ENCODE measurements around the gene NUDT19. TPM values are rescaled to one million over a fixed set of nuclear protein-coding genes. Genes with fewer than 3 reads are reported as not detected.
"Not testable (repeated sequence)": the region's sequence is repeated elsewhere in the genome, so short reads cannot be mapped to it uniquely, and the experiment has no call there.

NUDT19 gene
- total RNA-seq, 1 donor from 2014 or later: 6.3 TPM

- H3K36me3 ChIP-seq (ENCODE audit: control insufficient read depth in 3 of 3, insufficient read depth in 3 of 3, low read length in 3 of 3): peaks cover 4 to 7% (median 5%) of the 10 kb centered on the region in 3 donors
- no peak within 1 kb of the TSS for H3K9ac ChIP-seq (ENCODE audit: low read depth in 1 of 3, low read length in 3 of 3)
- H3K27me3 ChIP-seq (ENCODE audit: control insufficient read depth in 3 of 3, insufficient read depth in 3 of 3, low read length in 3 of 3): no peaks in the 10 kb centered on the region
- H3K4me1 ChIP-seq (ENCODE audit: control insufficient read depth in 3 of 3, insufficient read depth in 3 of 3, low read length in 3 of 3): no peaks in the 10 kb centered on the region
- no peak within 1 kb of the TSS for H3K4me3 ChIP-seq (ENCODE audit: low read length in 3 of 3)
- no peak within 1 kb of the TSS for H3K27ac ChIP-seq (ENCODE audit: low read depth, low read length)
- H3K9me3 ChIP-seq (ENCODE audit: control insufficient read depth in 3 of 3, low read length in 3 of 3): no peaks in the 10 kb centered on the region
Measured at GRCh38 chr19:32719611-32720059, 28.0 kb downstream of the NUDT19 start, which contains the start of gene TDRD12. TSS of gene TDRD12 (plus strand) at chr19:32719767. CDS start at chr19:32720073, 306 bp downstream.

GRCh38 chr19:32720216-32720935 is 28.8 kb downstream of the NUDT19 start:
- peaks cover 0 to under 1% (median 0%) of the 10 kb centered on the region in 3 donors for H3K36me3 ChIP-seq (ENCODE audit: control insufficient read depth in 3 of 3, insufficient read depth in 3 of 3, low read length in 3 of 3)
- H3K27me3 ChIP-seq (ENCODE audit: control insufficient read depth in 3 of 3, insufficient read depth in 3 of 3, low read length in 3 of 3): no peaks in the 10 kb centered on the region
- H3K9me3 ChIP-seq (ENCODE audit: control insufficient read depth in 3 of 3, low read length in 3 of 3): no peaks in the 10 kb centered on the region
- no peak overlapping the region for H3K4me3 ChIP-seq (ENCODE audit: low read length in 3 of 3)
- no peaks in the 10 kb centered on the region for H3K4me1 ChIP-seq (ENCODE audit: control insufficient read depth in 3 of 3, insufficient read depth in 3 of 3, low read length in 3 of 3)
- no peak overlapping the region for H3K27ac ChIP-seq (ENCODE audit: low read depth, low read length)
- no peak overlapping the region for H3K9ac ChIP-seq (ENCODE audit: low read depth in 1 of 3, low read length in 3 of 3)

GRCh38 chr19:32720936-32721250 is 29.3 kb downstream of the NUDT19 start:
- no peaks in the 10 kb centered on the region for H3K4me1 ChIP-seq (ENCODE audit: control insufficient read depth in 3 of 3, insufficient read depth in 3 of 3, low read length in 3 of 3)
- no peak overlapping the region for H3K4me3 ChIP-seq (ENCODE audit: low read length in 3 of 3)
- no peaks in the 10 kb centered on the region for H3K36me3 ChIP-seq (ENCODE audit: control insufficient read depth in 3 of 3, insufficient read depth in 3 of 3, low read length in 3 of 3)
- no peaks in the 10 kb centered on the region for H3K9me3 ChIP-seq (ENCODE audit: control insufficient read depth in 3 of 3, low read length in 3 of 3)
- no peaks in the 10 kb centered on the region for H3K27me3 ChIP-seq (ENCODE audit: control insufficient read depth in 3 of 3, insufficient read depth in 3 of 3, low read length in 3 of 3)
- H3K9ac ChIP-seq (ENCODE audit: low read depth in 1 of 3, low read length in 3 of 3): no peak overlapping the region
- H3K27ac ChIP-seq (ENCODE audit: low read depth, low read length): no peak overlapping the region

GRCh38 chr19:32735936-32736335 is 44.3 kb downstream of the NUDT19 start:
- H3K9me3 ChIP-seq (ENCODE audit: control insufficient read depth in 3 of 3, low read length in 3 of 3): no peaks in the 10 kb centered on the region
- no peak overlapping the region for H3K27ac ChIP-seq (ENCODE audit: low read depth, low read length)
- no peak overlapping the region for H3K4me3 ChIP-seq (ENCODE audit: low read length in 3 of 3)
- H3K27me3 ChIP-seq (ENCODE audit: control insufficient read depth in 3 of 3, insufficient read depth in 3 of 3, low read length in 3 of 3): no peaks in the 10 kb centered on the region
- H3K36me3 ChIP-seq (ENCODE audit: control insufficient read depth in 3 of 3, insufficient read depth in 3 of 3, low read length in 3 of 3): no peaks in the 10 kb centered on the region
- no peak overlapping the region for H3K9ac ChIP-seq (ENCODE audit: low read depth in 1 of 3, low read length in 3 of 3)
- no peaks in the 10 kb centered on the region for H3K4me1 ChIP-seq (ENCODE audit: control insufficient read depth in 3 of 3, insufficient read depth in 3 of 3, low read length in 3 of 3)

- Histone ChIP-seq H3K27ac (ENCODE audit: low read depth, low read length) (no peak overlapping the region), H3K9me3 (ENCODE audit: control insufficient read depth in 3 of 3, low read length in 3 of 3) (no peaks in the 10 kb centered on the region), H3K36me3 (ENCODE audit: control insufficient read depth in 3 of 3, insufficient read depth in 3 of 3, low read length in 3 of 3) (no peaks in the 10 kb centered on the region)
Measured at GRCh38 chr19:32743021-32743420, 51.4 kb downstream of the NUDT19 start.

GRCh38 chr19:32743447-32743846 is 51.8 kb downstream of the NUDT19 start:
- Histone ChIP-seq H3K4me3 (ENCODE audit: low read length in 3 of 3) (no peak overlapping the region), H3K9ac (ENCODE audit: low read depth in 1 of 3, low read length in 3 of 3) (no peak overlapping the region), H3K9me3 (ENCODE audit: control insufficient read depth in 3 of 3, low read length in 3 of 3) (no peaks in the 10 kb centered on the region), H3K27me3 (ENCODE audit: control insufficient read depth in 3 of 3, insufficient read depth in 3 of 3, low read length in 3 of 3) (peaks cover 0 to 10% (median 7%) of the 10 kb centered on the region in 3 donors), H3K36me3 (ENCODE audit: control insufficient read depth in 3 of 3, insufficient read depth in 3 of 3, low read length in 3 of 3) (no peaks in the 10 kb centered on the region), H3K27ac (ENCODE audit: low read depth, low read length) (no peak overlapping the region), H3K4me1 (ENCODE audit: control insufficient read depth in 3 of 3, insufficient read depth in 3 of 3, low read length in 3 of 3) (no peaks in the 10 kb centered on the region)

More at GRCh38 chr19:32743021-32743420, 51.4 kb downstream of the NUDT19 start:
- Histone ChIP-seq H3K4me1 (ENCODE audit: control insufficient read depth in 3 of 3, insufficient read depth in 3 of 3, low read length in 3 of 3) (no peaks in the 10 kb centered on the region), H3K27me3 (ENCODE audit: control insufficient read depth in 3 of 3, insufficient read depth in 3 of 3, low read length in 3 of 3) (peaks cover 0 to 5% (median 2%) of the 10 kb centered on the region in 3 donors), H3K9ac (ENCODE audit: low read depth in 1 of 3, low read length in 3 of 3) (no peak overlapping the region), H3K4me3 (ENCODE audit: low read length in 3 of 3) (no peak overlapping the region)

- peaks cover 7 to 17% (median 8%) of the 10 kb centered on the region in 3 donors for H3K27me3 ChIP-seq (ENCODE audit: control insufficient read depth in 3 of 3, insufficient read depth in 3 of 3, low read length in 3 of 3)
- H3K27ac ChIP-seq (ENCODE audit: low read depth, low read length): no peak overlapping the region
Measured at GRCh38 chr19:32744555-32745325, 53.1 kb downstream of the NUDT19 start.

GRCh38 chr19:32745594-32746251 is 54.1 kb downstream of the NUDT19 start:
- not testable (repeated sequence) for H3K4me3 ChIP-seq (ENCODE audit: low read length in 3 of 3); H3K27ac ChIP-seq (ENCODE audit: low read depth, low read length); H3K9ac ChIP-seq (ENCODE audit: low read depth in 1 of 3, low read length in 3 of 3); H3K36me3 ChIP-seq (ENCODE audit: control insufficient read depth in 3 of 3, insufficient read depth in 3 of 3, low read length in 3 of 3); H3K4me1 ChIP-seq (ENCODE audit: control insufficient read depth in 3 of 3, insufficient read depth in 3 of 3, low read length in 3 of 3); H3K9me3 ChIP-seq (ENCODE audit: control insufficient read depth in 3 of 3, low read length in 3 of 3)
- H3K27me3 ChIP-seq (ENCODE audit: control insufficient read depth in 3 of 3, insufficient read depth in 3 of 3, low read length in 3 of 3): peaks cover 7 to 19% (median 8%) of the 10 kb centered on the region in 3 donors

More at GRCh38 chr19:32744555-32745325, 53.1 kb downstream of the NUDT19 start:
- Histone ChIP-seq H3K9me3 (ENCODE audit: control insufficient read depth in 3 of 3, low read length in 3 of 3) (no peaks in the 10 kb centered on the region), H3K9ac (ENCODE audit: low read depth in 1 of 3, low read length in 3 of 3) (no peak overlapping the region), H3K4me3 (ENCODE audit: low read length in 3 of 3) (no peak overlapping the region), H3K4me1 (ENCODE audit: control insufficient read depth in 3 of 3, insufficient read depth in 3 of 3, low read length in 3 of 3) (no peaks in the 10 kb centered on the region), H3K36me3 (ENCODE audit: control insufficient read depth in 3 of 3, insufficient read depth in 3 of 3, low read length in 3 of 3) (no peaks in the 10 kb centered on the region)

GRCh38 chr19:32746631-32747196 is 55.1 kb downstream of the NUDT19 start:
- H3K4me3 ChIP-seq (ENCODE audit: low read length in 3 of 3); H3K9ac ChIP-seq (ENCODE audit: low read depth in 1 of 3, low read length in 3 of 3): not testable (repeated sequence)
- peaks cover 7 to 19% (median 8%) of the 10 kb centered on the region in 3 donors for H3K27me3 ChIP-seq (ENCODE audit: control insufficient read depth in 3 of 3, insufficient read depth in 3 of 3, low read length in 3 of 3)

More at GRCh38 chr19:32746631-32747196, 55.1 kb downstream of the NUDT19 start:
- H3K9me3 ChIP-seq (ENCODE audit: control insufficient read depth in 3 of 3, low read length in 3 of 3); H3K27ac ChIP-seq (ENCODE audit: low read depth, low read length); H3K4me1 ChIP-seq (ENCODE audit: control insufficient read depth in 3 of 3, insufficient read depth in 3 of 3, low read length in 3 of 3); H3K36me3 ChIP-seq (ENCODE audit: control insufficient read depth in 3 of 3, insufficient read depth in 3 of 3, low read length in 3 of 3): not testable (repeated sequence)

Data from skeletal muscle tissue (tissue), 4 donors.